GM20000 (cell line): ENCODE data around the gene B3GAT2.

Source experiments
- DNase-seq: peaks from one replicate; pipeline ENCODE4 v3.0.0; 2012; ENCODE audit warnings: low spot score
- TF ChIP-seq, protein P1 (sequence below): IDR thresholded peaks from 2 replicates; pipeline ENCODE4 v1.5.1; 2012; ENCODE audit warnings: mild to moderate bottlenecking, control low read depth; ENCODE audit errors: extremely low read depth, missing control alignments

The B3GAT2 gene

DNA sequence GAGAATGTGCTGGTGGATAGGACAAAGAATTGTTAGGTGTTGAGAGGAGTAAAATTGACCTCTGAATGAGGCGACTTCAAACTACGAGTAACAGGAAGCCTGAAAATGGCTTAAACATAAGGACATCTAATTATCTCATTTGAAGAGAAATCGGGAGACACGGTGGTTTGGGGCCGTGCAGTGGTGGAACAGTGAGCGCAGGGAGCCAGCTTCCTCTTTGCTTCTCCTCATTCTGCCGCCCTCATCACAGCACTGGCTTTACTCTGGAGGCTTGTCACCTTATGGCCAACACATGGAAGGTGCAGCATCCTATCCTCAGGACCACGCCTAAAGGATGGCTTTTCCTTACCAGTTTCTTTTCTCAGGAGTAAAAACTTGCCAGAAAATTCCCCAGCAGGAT, 114.3 kb downstream of the B3GAT2 start:
- TF ChIP-seq, protein P1, sequence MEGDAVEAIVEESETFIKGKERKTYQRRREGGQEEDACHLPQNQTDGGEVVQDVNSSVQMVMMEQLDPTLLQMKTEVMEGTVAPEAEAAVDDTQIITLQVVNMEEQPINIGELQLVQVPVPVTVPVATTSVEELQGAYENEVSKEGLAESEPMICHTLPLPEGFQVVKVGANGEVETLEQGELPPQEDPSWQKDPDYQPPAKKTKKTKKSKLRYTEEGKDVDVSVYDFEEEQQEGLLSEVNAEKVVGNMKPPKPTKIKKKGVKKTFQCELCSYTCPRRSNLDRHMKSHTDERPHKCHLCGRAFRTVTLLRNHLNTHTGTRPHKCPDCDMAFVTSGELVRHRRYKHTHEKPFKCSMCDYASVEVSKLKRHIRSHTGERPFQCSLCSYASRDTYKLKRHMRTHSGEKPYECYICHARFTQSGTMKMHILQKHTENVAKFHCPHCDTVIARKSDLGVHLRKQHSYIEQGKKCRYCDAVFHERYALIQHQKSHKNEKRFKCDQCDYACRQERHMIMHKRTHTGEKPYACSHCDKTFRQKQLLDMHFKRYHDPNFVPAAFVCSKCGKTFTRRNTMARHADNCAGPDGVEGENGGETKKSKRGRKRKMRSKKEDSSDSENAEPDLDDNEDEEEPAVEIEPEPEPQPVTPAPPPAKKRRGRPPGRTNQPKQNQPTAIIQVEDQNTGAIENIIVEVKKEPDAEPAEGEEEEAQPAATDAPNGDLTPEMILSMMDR: no peak
- DNase-seq: no peak

DNA sequence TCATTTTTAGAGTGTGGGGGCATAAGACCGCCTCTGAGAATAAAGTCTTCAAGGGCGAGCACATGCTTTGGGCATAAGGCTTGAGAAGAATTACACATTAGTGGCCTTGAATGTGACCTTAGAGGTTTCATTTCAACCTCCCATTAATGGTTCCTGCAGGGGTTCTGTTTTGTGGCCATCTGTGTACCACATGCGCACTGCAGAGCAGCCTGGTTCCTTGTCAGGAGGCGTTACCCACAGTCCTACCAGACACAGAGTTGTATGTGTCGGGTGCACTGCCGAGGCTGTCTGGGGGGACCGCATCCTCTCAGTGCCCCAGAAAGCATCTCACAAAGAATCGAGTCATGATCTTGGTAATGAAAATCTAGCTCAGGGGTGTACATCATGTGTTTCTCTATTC, 115.7 kb downstream of the B3GAT2 start:
- TF ChIP-seq, protein P1: no peak
- no peak for DNase-seq

DNA sequence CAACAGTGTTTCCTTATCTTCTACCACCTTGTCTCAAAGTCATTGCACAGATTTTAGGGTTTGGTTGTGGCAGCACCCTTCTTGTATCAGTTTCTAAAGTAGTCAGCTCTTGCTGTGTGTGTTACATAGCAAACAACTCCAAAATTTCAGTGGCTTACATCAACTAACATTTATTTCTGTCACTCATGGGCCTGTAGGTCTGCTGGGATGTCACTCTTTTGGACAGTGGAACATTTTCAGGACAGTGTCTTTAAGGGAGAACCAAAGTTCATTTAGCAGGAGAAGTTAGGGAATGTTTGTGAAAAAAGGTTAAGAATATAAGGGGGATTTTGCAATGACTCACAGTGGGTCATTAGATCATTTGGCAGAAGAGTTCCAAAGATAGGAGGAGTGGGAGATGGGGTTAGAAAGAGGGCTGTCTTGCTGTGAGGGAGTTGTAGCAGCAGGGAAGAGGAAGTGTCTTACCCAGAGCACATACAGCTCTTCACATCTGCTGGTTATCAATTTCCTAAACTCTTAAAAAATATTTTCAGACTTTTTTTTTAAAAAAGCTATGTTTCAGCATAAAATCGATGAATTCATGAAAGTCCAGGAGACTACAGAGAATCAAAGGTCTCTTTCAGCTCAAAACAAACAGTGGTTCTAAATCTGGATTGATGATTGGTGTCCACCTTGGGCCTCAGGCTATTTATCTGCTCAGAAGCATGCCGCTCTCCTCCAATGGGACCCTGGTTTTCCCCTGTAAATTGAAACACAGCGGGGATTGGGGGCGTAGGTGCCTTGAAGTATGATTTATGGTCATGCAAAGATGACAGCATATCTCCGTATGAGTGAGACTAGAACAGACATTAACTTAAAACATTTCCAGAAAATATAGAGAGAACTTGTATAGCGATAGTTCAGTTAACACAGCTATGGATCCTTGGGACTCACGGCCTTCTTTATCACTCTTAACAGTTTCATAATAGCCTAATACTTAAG, 117.3 kb downstream of the B3GAT2 start:
- TF ChIP-seq, protein P1: no peak
- no peak for DNase-seq

DNA sequence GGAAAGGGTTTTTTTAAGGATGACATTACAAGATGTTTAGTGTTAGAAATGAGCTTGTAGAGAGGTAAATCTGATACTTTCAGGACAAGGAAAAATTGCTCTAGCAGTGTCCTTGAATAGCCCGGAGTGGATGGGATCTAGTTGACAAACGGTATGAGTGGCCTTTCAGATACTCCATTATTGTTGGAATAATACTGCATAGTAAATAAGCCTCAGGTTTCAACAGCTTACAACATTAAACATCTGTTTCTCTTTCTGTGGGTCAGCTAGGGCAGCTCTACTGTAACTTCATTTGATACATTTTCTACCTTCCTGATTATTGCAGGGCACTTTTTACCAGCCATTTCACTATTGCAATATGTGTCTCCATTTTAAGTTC, 118.0 kb downstream of the B3GAT2 start:
- TF ChIP-seq, protein P1: no peak
- no peak for DNase-seq

DNA sequence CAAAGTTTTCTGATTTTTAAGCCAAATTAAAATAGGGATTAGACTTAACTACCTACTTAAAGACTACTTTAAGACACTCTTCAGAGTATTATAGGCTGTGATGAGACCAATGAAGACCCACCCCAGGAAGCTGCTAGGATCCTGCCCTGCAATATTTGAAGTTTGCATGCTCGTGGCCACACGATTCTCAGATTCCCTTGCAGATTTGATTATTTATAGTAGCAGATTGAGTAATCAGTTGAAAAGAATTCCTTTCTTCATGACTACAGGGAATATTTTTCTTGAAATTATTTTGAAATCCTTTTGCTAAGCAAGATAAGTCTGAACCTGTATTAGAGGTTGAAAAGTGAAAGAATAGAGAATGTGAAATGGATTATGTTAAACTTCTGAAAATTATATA, 122.3 kb downstream of the B3GAT2 start:
- no peak for DNase-seq
- TF ChIP-seq, protein P1: no peak

DNA sequence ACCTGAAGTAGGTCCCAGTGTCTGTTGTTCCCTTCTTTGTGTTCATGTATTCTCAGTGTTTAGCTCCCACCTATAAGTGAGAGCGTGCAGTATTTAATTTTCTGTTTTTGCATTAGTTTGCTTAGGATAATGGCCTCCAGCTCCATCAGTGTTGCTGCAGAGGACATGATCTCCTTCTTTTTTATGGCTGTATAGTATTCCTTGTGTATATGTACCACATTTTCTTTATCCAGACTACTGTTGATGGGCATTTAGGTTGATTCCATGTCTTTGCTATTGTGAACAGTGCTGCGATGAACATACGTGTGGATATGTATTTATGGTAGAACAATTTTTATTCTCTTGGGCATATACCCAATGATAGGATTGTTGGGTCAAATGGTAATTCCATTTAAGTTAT, 125.4 kb downstream of the B3GAT2 start:
- TF ChIP-seq, protein P1: no peak
- DNase-seq: no peak

DNA sequence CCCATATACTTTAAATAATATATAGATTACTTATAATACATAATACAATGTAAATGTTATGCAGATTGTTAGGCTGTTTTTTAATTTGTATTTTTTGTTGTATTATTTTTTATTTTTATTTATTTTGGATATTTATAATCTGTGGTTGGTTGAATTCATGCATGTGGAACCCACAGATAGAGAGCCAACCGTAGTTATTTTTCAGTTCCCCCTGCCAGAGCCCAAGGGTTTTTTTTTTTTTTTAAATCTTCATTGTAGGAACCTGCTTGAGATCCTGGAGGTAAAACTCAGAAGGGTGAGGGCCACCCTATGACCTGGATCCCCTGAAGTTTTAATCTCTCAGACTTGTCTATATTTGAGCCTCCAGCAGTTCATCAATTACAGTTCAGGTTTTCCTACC, 133.2 kb downstream of the B3GAT2 start:
- TF ChIP-seq, protein P1: no peak
- DNase-seq: no peak
